GM23338 (cell line): ENCODE results near the gene GIMAP4. TPM values are rescaled to one million over a fixed set of nuclear protein-coding genes. Genes with fewer than 3 reads are reported as not detected.

Experiments used
- ATAC-seq: fragments of 200-7000 bp; cut with Tn5 transposase; 3 replicates; pipeline ENCODE4 v1.9.1; 2020
- DNase-seq: peaks from one replicate; pipeline ENCODE4 v3.0.0-alpha.2; 2015; ENCODE audit warnings: low spot score
- H2AFZ ChIP-seq: fragments of 200-600 bp; sonication (generic); 2 replicates; pipeline ENCODE4 v1.8.0; 2016; ENCODE audit warnings: antibody characterized with exemption, mild to moderate bottlenecking, moderate library complexity
- H3F3A ChIP-seq: fragments of 200-600 bp; sonication (generic); replicated peaks from 2 replicates; pipeline ENCODE4 v1.8.0; 2017; ENCODE audit warnings: antibody characterized with exemption, mixed run types, low read depth
- H3K27ac ChIP-seq: fragments of 200-600 bp; sonication (generic); 2 replicates; pipeline ENCODE4 v1.6.1; 2016; ENCODE audit warnings: low read depth
- H3K27me3 ChIP-seq: fragments of 200-600 bp; sonication (generic); 2 replicates; pipeline ENCODE4 v1.8.0; 2016; ENCODE audit warnings: mild to moderate bottlenecking, mixed run types, moderate library complexity; ENCODE audit not compliant: insufficient read depth
- H3K36me3 ChIP-seq: fragments of 200-600 bp; sonication (generic); 2 replicates; pipeline ENCODE4 v1.8.0; 2016; ENCODE audit warnings: mild to moderate bottlenecking; ENCODE audit not compliant: insufficient read depth
- H3K4me1 ChIP-seq: fragments of 200-600 bp; sonication (generic); 2 replicates; pipeline ENCODE4 v1.8.0; 2016; ENCODE audit warnings: mild to moderate bottlenecking, moderate library complexity; ENCODE audit not compliant: insufficient read depth
- H3K4me2 ChIP-seq: fragments of 200-600 bp; sonication (generic); 2 replicates; pipeline ENCODE4 v1.7.1; 2017; ENCODE audit warnings: mixed run types
- H3K4me3 ChIP-seq: fragments of 200-600 bp; sonication (generic); 2 replicates; pipeline ENCODE4 v1.6.1; 2016; ENCODE audit warnings: mixed run types
- H3K79me2 ChIP-seq: fragments of 200-600 bp; sonication (generic); replicated peaks from 2 replicates; pipeline ENCODE4 v1.8.0; 2017; ENCODE audit warnings: mild to moderate bottlenecking; ENCODE audit not compliant: insufficient read depth
- H3K9me2 ChIP-seq: fragments of 200-600 bp; sonication (generic); 2 replicates; pipeline ENCODE4 v1.8.0; 2017; ENCODE audit not compliant: insufficient read depth
- H4K20me1 ChIP-seq: fragments of 200-600 bp; sonication (generic); replicated peaks from 2 replicates; pipeline ENCODE4 v1.8.0; 2017; ENCODE audit warnings: mild to moderate bottlenecking; ENCODE audit not compliant: insufficient read depth
- H3K27ac Mint-ChIP-seq: 2 replicates; pipeline ENCODE4 v1.8.0; 2020; ENCODE audit warnings: inconsistent platforms, mild to moderate bottlenecking, moderate library complexity, mixed read lengths
- H3K27me3 Mint-ChIP-seq: 3 replicates; pipeline ENCODE4 v1.8.0; 2022; ENCODE audit warnings: low read depth, mild to moderate bottlenecking, moderate library complexity, mixed read lengths, inconsistent platforms; ENCODE audit not compliant: insufficient read depth, poor library complexity
- H3K36me3 Mint-ChIP-seq: 3 replicates; pipeline ENCODE4 v1.8.0; 2021; ENCODE audit warnings: low read depth, mild to moderate bottlenecking, inconsistent platforms, moderate library complexity, mixed read lengths
- H3K4me1 Mint-ChIP-seq: 3 replicates; pipeline ENCODE4 v1.8.0; 2020; ENCODE audit warnings: mild to moderate bottlenecking, inconsistent platforms, mixed read lengths
- H3K4me3 Mint-ChIP-seq: 3 replicates; pipeline ENCODE4 v1.8.0; 2021; ENCODE audit warnings: moderate library complexity, mild to moderate bottlenecking, inconsistent platforms, mixed read lengths
- H3K9me3 Mint-ChIP-seq: 3 replicates; pipeline ENCODE4 v1.8.0; 2020; ENCODE audit warnings: moderate library complexity, mild to moderate bottlenecking, inconsistent platforms, mixed read lengths
- CREB1 ChIP-seq: fragments of 250-450 bp; sonication (Bioruptor Pico); IDR thresholded peaks from 2 replicates; pipeline ENCODE4 v1.5.0; 2020; ENCODE audit warnings: low read depth, mild to moderate bottlenecking, moderate library complexity
- CTCF ChIP-seq, 2 experiments: fragments of 200-600 bp in 1 of 2; sonication (generic) in 1 of 2; conservative IDR thresholded peaks; 2 replicates each; pipeline versions ENCODE4 v1.5.1 to v1.6.1; 2016 to 2017; ENCODE audit warnings: antibody characterized with exemption in 2 of 2, low read depth in 2 of 2, mild to moderate bottlenecking in 2 of 2, moderate library complexity in 1 of 2
- EZH2 ChIP-seq: fragments of 200-600 bp; sonication (generic); IDR thresholded peaks from one replicate; pipeline ENCODE4 v1.8.0; 2017; ENCODE audit warnings: antibody characterized with exemption, mild to moderate bottlenecking, low read depth; ENCODE audit not compliant: unreplicated experiment
- EZH2phosphoT487 ChIP-seq: fragments of 200-600 bp; sonication (generic); IDR thresholded peaks from one replicate; pipeline ENCODE4 v1.8.1; 2018; ENCODE audit warnings: antibody characterized with exemption; ENCODE audit not compliant: unreplicated experiment
- NANOG ChIP-seq: IDR thresholded peaks from 2 replicates; pipeline ENCODE4 v1.6.1; 2016; ENCODE audit warnings: antibody characterized with exemption, borderline replicate concordance
- POLR2AphosphoS5 ChIP-seq: IDR thresholded peaks from 2 replicates; pipeline ENCODE4 v1.6.1; 2016; ENCODE audit warnings: antibody characterized with exemption, low read depth
- REST ChIP-seq: IDR thresholded peaks from one replicate; pipeline ENCODE4 v1.6.1; 2018; ENCODE audit warnings: antibody characterized with exemption; ENCODE audit not compliant: unreplicated experiment
- STAT1 ChIP-seq: IDR thresholded peaks from one replicate; pipeline ENCODE4 v1.6.1; 2016; ENCODE audit warnings: antibody characterized with exemption; ENCODE audit not compliant: unreplicated experiment
- ZNF331 ChIP-seq: fragments of 250-450 bp; sonication (Bioruptor Pico); IDR thresholded peaks from 2 replicates; pipeline ENCODE4 v1.5.0; 2020; ENCODE audit warnings: low read depth, mild to moderate bottlenecking, moderate library complexity
- ZNF462 ChIP-seq: fragments of 250-450 bp; sonication (Bioruptor Pico); IDR thresholded peaks from 2 replicates; pipeline ENCODE4 v1.5.0; 2020; ENCODE audit warnings: mild to moderate bottlenecking, moderate library complexity
- polyA plus RNA-seq: library from polyadenylated mRNA; unstranded; fragments of >200 nt; fragmentation: Nextera tagmentation; extraction: Ambion mirVana; gene quantifications from 2 replicates; pipeline ENCODE4 v1.2.1, GENCODE V29; 2016
- total RNA-seq: library from RNA; depleted of rRNA; stranded (reverse); fragments of >200 nt; shearing (Covaris generic); gene quantifications from 2 replicates; pipeline ENCODE4 v1.2.3, GENCODE V29; 2014

GIMAP4 gene
- total and polyA plus RNA-seq, 2 experiments from 2014 or later = not detected

- Histone ChIP-seq H2AFZ (no peak overlapping the region), H3K27me3 (no peaks in the 10 kb centered on the region), H3F3A (no peaks in the 10 kb centered on the region), H3K4me1 (peaks cover 43% of the 10 kb centered on the region), H3K9me2 (no peaks in the 10 kb centered on the region; the same call in 1 of the 2 replicates), H3K36me3 (no peaks in the 10 kb centered on the region), H3K79me2 (no peaks in the 10 kb centered on the region), H4K20me1 (no peaks in the 10 kb centered on the region), H3K27ac (no peak overlapping the region), H3K4me3 (no peak overlapping the region), H3K4me2 (no peak overlapping the region)
- peaks cover 2% of the 10 kb centered on the region for H3K27me3 Mint-ChIP-seq
- peaks cover 40% of the 10 kb centered on the region for H3K4me1 Mint-ChIP-seq
- ATAC-seq = no peak
- TF ChIP-seq ZNF331 = no peak
- no peak for TF ChIP-seq EZH2phosphoT487
- TF ChIP-seq CTCF (conservative IDR thresholded peaks at IDR 0.05; ENCODE audit: low read depth in 2 of 2) = no peak
- TF ChIP-seq CREB1 (CRISPR knock-in tag) = no peak
- no peak for TF ChIP-seq STAT1
- no peak for TF ChIP-seq ZNF462 (CRISPR knock-in tag)
- no peak for TF ChIP-seq NANOG
- TF ChIP-seq EZH2 = no peak
- no peak for TF ChIP-seq REST
- no peak for TF ChIP-seq POLR2AphosphoS5
- H3K36me3 Mint-ChIP-seq = peaks cover 15% of the 10 kb centered on the region; the same call in 2 of the 3 replicates
- no peak overlapping the region for H3K27ac Mint-ChIP-seq
- peaks cover 19% of the 10 kb centered on the region for H3K9me3 Mint-ChIP-seq
- no peak overlapping the region for H3K4me3 Mint-ChIP-seq
- DNase-seq = no peak
These were observed 2.6 kb upstream of the GIMAP4 start for GRCh38 chr7:150564566-150564965.
